ENCODE data around the gene C2.
"Not testable (repeated sequence)": the region's sequence is repeated elsewhere in the genome, so short reads cannot be mapped to it uniquely, and the experiment has no call there.

Gene C2

DNA sequence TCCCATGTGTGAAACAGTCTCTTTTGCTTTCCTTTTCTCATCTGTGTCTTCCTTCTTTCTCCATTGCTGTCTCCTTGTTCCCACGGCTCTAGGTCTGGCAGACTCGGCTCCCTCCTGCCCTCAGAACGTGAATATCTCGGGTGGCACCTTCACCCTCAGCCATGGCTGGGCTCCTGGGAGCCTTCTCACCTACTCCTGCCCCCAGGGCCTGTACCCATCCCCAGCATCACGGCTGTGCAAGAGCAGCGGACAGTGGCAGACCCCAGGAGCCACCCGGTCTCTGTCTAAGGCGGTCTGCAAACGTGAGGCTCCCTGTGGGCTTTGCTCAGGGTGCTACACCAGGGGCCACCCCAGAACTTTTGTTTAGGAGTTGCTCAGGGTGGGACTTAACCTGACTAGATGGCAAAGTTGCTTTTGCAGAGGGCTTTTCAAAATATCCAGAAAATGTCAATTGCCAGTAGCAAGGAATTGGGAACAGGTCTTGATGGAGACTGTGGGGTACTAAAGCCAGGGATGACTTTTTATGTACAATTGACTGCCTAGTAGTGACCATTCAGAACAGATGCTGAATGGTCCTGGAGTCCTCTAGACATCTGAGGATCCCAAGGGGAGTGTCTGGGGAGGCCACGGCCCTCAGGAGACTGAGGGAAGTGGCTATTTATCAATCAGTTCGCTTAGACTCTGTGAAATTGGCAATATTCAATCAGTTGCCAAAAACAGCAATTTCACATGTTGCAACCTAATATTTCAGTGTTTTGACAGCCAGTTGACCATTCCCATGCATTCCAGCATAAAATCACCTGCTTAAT, 550 bp downstream of the C2 start:
- DNase-seq, result no peak

DNA sequence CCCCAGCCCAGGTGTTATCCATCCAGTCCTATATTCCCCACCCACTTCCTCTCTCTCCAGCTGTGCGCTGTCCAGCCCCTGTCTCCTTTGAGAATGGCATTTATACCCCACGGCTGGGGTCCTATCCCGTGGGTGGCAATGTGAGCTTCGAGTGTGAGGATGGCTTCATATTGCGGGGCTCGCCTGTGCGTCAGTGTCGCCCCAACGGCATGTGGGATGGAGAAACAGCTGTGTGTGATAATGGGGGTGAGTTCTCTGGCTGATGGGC, 1.1 kb downstream of the C2 start:
- DNase-seq, result no peak

GRCh38 chr6:31930962-31931361, 3.4 kb downstream of the C2 start:
- no peak for DNase-seq

DNA sequence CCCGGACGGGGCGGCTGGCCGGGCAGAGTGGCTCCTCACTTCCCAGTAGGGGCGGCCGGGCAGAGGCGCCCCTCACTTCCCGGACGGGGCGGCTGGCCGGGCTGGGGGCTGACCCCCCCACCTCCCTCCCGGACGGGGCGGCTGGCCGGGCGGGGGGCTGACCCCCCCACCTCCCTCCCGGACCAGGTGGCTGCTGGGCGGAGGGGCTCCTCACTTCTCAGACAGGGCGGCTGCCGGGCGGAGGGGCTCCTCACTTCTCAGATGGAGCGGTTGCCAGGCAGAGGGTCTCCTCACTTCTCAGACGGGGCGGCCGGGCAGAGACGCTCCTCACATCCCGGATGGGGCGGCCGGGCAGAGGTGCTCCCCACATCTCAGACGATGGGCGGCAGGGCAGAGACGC, 4.6 kb downstream of the C2 start:
- DNase-seq, result not testable (repeated sequence)

DNA sequence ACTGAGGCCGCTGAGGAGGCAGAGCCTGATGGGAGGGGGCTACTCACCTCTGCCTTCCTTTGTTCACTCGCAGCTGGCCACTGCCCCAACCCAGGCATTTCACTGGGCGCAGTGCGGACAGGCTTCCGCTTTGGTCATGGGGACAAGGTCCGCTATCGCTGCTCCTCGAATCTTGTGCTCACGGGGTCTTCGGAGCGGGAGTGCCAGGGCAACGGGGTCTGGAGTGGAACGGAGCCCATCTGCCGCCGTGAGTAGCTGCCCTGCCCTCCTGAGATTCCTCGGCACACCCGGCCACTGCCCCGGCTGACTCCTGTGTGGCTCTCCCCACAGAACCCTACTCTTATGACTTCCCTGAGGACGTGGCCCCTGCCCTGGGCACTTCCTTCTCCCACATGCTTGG, 6.0 kb downstream of the C2 start:
- no peak for DNase-seq

DNA sequence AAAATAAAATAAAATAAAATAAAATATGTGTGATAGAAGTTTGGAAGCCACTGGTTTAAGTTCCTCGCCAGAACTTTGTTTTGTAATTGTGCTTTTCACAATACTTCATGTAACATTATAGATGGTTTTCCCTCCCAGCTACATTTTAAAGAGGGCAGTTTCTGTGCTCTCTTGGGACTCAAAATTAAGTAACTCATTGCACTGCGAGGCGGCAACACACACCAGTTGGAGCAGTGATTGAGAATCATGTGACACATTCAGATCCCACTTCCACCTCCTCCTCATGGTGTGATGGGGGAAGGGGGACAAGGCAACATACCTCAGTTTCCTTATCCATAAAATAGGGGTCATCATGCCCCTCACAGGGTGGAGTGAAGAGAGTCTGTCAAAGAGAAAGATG, 7.5 kb downstream of the C2 start:
- no peak for DNase-seq

DNA sequence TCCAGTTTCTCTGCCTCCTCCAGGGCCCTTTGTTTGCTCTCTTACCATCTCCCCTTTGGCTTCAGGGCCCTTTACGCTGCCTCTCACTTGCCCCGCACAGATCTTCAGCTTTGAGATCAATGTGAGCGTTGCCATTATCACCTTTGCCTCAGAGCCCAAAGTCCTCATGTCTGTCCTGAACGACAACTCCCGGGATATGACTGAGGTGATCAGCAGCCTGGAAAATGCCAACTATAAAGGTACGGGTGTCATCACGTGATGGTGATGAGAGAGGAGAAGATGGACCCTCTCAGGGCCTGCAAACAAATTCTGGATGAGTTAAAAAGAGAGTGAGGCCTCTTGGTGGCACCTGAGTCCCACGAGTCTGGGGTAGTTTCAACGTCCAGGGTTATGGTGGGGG, 8.3 kb downstream of the C2 start:
- no peak for DNase-seq

DNA sequence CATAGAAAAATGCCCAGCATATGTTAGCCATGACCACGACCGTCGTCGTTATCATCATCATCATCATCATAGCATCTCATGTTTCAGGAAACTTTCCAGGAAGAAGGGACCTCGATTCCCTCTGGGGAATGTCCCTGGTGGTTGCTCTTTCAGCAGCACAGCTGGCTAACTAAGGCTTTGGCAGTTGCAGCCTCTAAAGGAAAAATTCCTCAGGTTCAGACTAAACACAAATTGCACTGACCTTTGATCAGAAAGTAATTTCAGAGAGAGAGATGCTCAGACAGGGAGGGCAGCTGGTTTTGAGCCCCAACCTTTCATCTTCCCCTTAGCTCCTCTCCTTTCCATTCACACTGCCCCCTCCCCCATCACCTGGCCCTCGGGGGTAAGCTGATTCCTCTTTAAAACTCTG, 12.7 kb downstream of the C2 start:
- DNase-seq, result peak; percentile 62

- no peak for DNase-seq
Measured at GRCh38 chr6:31943742-31944141, 16.2 kb downstream of the C2 start.

DNA sequence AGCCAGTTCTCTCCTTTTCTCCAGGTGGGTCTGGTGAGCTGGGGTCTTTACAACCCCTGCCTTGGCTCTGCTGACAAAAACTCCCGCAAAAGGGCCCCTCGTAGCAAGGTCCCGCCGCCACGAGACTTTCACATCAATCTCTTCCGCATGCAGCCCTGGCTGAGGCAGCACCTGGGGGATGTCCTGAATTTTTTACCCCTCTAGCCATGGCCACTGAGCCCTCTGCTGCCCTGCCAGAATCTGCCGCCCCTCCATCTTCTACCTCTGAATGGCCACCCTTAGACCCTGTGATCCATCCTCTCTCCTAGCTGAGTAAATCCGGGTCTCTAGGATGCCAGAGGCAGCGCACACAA, 17.6 kb downstream of the C2 start:
- DNase-seq, result no peak

DNA sequence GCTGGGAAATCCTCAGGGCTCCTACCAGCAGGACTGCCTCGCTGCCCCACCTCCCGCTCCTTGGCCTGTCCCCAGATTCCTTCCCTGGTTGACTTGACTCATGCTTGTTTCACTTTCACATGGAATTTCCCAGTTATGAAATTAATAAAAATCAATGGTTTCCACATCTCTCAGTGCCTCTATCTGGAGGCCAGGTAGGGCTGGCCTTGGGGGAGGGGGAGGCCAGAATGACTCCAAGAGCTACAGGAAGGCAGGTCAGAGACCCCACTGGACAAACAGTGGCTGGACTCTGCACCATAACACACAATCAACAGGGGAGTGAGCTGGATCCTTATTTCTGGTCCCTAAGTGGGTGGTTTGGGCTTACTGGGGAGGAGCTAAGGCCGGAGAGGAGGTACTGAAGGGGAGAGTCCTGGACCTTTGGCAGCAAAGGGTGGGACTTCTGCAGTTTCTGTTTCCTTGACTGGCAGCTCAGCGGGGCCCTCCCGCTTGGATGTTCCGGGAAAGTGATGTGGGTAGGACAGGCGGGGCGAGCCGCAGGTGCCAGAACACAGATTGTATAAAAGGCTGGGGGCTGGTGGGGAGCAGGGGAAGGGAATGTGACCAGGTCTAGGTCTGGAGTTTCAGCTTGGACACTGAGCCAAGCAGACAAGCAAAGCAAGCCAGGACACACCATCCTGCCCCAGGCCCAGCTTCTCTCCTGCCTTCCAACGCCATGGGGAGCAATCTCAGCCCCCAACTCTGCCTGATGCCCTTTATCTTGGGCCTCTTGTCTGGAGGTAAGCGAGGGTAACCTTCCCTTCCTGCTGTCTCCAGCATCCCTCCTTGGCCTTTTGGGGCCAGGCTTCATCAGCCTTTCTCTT, 18.2 kb downstream of the C2 start, which contains the start of gene CFB:
Gene CFB (plus strand): TSS at position 589 of the 863 bp plus-strand sequence. CDS start 127 bp downstream, at position 716.
- peak; percentile 82 for DNase-seq

- no peak for DNase-seq
Measured at GRCh38 chr6:31946370-31946885, 18.9 kb downstream of the C2 start.

DNA sequence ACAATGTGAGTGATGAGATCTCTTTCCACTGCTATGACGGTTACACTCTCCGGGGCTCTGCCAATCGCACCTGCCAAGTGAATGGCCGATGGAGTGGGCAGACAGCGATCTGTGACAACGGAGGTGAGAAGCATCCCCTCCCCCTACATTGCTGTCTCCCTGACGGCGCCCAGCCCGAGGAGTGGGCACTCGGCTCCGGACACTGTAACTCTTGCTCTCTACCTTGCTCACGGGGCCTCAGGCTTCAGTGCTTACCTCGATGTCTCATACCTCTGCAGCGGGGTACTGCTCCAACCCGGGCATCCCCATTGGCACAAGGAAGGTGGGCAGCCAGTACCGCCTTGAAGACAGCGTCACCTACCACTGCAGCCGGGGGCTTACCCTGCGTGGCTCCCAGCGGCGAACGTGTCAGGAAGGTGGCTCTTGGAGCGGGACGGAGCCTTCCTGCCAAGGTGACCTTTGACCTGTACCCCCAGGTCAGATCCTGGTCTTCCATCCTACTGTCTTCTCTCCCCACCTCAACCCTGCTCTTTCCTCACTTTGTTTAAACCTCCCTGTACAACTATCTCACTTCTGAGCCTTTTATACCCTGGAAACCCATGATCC, 19.7 kb downstream of the C2 start:
- no peak for DNase-seq

DNA sequence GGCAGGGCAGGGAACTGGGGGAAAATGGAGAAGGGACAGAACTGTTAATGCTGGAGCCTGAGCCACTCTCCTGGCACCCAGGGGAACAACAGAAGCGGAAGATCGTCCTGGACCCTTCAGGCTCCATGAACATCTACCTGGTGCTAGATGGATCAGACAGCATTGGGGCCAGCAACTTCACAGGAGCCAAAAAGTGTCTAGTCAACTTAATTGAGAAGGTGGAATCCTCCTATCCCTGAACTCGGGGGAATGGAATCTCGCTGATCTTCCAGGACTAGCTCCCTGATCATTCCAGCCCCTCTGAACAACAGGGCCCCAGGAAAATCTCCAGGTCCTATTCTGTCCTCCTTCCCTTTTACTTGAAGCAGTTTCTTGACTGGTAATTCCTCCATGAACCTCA, 20.3 kb downstream of the C2 start:
- DNase-seq, result no peak

- DNase-seq, result no peak
Measured at GRCh38 chr6:31948306-31948705, 20.8 kb downstream of the C2 start.

GRCh38 chr6:31948753-31949413, 21.4 kb downstream of the C2 start:
- DNase-seq, result peak; percentile 25

- no peak for DNase-seq
Measured at GRCh38 chr6:31949926-31950548, 22.5 kb downstream of the C2 start.

- peak; percentile 62 for DNase-seq
Measured at GRCh38 chr6:31952140-31952805, 24.8 kb downstream of the C2 start.

DNA sequence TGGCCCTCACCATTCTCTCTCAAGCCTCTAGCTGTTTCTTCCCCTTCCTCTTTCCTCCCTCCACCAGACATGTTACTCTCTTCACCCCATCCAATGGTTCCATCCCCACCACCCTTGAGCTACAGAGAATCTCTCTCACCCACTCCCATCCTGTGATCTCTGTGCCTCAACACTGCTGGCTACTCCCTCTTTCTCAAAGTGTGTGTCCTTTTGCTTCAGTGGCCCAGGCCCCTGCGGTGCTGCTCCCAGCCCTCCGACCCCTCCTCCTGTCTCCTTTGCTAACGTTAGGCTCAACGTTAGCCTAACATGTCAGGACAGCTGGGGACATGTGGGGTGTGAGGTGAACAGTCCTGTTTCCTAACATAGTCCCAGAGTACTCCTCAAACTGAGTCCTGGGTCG, 25.4 kb downstream of the C2 start:
- no peak for DNase-seq

DNA sequence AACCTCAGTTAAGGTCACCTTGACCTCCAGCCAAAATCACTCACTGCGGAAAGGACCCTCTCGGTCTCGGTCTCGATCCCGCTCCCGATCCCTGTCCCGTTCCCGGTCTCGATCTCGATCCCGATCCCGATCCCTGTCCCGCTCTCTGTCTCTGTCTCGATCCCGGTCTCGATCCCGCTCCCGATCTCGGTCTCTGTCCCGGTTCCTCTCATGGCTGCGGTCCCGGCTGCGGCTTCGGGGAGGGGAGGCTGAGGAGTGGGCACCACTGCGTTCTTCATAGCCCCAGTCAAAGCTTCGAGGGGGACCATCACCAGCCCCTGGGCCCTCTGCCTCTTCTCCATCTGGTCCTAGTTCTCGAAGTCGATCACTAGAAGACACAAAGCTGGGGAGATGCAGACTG, 27.0 kb downstream of the C2 start:
- DNase-seq, result no peak

GRCh38 chr6:31956796-31957195, 29.3 kb downstream of the C2 start:
- no peak for DNase-seq

DNA sequence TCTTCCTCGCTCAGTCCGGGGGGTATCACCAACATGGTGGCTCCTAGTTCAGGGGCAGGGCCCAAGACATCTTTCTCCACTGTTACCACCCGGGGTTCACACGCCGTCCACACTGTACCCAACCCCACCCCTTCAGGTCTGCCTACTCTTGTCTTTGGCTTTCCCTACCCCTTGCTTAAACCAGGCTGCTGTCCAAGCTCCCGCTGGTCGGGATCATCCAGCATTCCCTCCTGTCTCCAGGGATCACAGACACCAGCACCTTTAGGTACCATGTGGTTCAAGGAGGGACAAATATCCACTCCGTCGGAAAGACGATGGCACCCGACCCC, 30.9 kb downstream of the C2 start:
- no peak for DNase-seq
